ENCODE measurements around the gene STRBP.
"Not testable (repeated sequence)": the region's sequence is repeated elsewhere in the genome, so short reads cannot be mapped to it uniquely, and the experiment has no call there.

STRBP gene

DNA sequence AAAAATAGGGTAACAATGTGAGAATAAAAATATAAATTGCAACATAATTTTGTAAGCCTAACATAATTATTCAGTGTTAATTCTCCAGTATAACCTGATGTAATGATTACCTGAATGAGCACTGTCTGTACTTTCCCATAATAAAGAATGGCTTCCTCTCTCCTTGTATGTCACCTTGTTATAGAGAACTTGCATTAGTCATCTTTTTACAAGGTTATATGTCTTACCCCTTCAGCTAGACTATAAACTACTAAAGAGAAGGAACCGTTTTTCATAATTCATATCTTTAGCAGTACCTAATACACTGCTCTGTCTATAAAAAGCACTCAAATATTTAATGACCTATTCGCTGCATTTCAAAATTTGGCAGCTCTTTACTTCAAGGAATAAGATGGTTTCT is 19.8 kb downstream of the STRBP start:
- no peak for DNase-seq

DNA sequence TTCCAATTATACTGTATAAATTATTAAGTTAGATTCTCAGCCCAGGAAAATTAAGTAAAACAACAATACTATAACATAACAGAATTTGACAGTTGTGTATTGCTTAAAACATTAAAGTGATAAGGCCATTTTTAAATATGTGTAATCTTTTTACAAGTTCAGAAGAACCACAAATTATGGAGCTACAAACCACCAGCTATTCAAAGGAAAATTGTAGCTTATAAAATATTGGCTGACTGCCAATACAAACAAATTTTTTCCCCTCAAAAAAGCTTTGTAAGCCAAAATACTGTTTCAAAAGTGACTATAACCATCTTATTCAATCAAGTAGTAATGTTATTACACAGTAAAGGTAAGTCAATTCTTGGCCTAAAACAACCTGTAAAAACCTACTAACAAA is 21.9 kb downstream of the STRBP start:
- DNase-seq = no peak

DNA sequence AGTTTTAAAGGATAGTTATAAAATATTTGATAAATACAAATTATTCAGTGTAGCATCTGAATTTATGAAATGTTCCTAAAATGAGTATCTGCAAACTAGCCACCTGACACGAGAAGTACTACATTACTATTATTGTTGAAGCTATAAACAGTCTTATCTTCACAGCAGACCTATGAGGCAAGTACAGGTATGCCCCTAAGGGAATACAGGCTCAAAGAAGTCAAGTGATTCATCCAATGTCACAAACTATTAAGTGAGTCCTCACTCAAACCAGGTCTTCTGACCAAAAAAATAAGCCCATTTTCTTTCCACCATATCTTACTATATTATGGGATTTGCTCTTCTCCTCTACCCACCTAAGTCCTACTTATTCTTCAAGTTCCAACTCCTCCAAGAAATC is 28.7 kb downstream of the STRBP start:
- no peak for DNase-seq

DNA sequence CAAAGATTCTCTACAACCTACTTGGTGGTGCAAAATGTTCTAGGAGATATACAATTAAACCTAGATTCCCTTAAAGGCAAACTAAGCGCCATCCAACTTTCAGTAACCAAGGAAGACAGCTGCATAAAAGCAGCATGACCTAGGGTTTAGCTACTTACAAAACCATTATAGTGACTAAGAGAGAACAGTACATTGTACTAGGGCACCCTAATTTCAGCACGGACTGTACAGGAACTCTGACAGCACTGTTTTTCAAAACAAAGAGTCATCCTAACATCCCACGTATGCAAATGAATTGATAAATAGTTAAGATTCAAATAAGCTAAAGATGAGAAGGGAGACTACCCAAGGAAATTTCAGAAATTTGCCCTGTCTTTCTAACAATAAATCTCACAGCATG is 30.0 kb downstream of the STRBP start:
- no peak for DNase-seq

DNA sequence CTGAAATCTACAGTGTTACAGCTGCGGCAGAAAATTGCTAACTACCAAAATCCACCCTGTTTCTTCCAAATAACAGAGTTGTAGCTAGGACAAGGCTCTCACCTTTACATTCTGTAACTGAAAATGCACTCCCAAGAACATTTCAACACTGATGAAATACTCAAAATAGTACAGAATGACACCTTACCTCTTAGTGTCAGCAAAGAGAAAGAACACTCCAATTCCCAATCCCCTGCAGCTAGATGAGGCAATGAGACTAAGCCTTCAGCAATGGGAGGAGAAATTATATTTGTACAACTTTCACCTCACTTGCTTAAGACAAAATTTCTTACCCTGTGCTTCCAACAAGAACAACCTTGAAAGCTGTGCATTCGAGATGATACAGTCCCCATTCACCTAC is 31.2 kb downstream of the STRBP start:
- DNase-seq = no peak

DNA sequence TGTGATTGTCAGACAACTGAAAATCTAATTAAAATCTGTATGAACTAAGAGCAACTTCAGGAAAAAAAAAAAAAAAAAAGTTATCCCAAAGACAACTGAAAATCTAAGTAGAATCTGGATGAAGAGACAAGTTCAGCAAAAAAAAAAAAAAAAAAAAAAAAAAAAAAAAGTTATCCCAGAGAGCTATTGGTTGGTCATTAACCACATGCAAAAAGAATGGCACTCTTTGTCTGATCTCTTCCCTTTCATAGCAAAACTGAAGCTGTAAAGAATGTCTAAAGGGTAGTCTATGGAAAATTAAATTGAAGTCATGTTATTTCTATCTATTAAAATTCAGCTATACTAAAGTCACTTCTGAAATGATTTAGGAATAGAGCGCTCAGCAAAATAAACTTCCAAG is 32.9 kb downstream of the STRBP start:
- DNase-seq = no peak

DNA sequence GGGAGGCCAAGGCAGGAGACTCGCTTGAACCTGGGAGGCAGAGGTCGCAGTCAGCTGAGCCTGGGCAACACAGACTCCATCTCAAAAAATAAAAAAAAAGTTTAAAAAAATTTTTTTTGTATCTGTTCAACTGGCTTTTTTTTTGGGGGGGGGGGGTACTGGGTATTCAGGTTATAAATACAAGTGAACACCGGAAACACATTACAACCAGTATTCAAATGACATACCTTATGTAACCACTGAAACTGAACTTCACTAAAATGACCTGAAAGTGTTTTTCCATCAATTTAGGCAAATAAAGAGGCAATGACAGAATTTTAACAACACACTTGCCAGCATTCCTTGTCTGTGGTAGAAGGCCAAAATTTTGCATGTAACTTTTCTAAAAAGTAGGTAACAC is 33.5 kb downstream of the STRBP start:
- DNase-seq = peak; percentile 1

DNA sequence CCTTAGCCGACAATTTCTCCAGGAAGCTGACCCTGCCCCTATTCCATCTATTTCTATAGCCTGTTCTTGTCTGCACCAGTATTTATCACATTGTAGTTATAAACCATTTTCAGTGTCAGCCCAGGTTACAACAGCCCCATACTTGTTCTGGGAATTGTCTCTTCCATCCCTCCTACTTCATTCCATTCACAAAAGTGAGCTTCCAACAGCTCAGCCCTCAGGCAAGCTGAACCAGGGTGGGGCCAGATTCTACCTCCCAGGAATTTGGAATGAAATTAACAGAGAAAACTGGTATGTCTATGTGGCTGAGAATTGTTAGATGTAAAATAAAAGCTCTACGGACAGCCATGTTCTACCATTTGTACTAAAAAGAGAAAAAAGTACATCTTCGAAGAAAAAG is 36.1 kb downstream of the STRBP start:
- no peak for DNase-seq

DNA sequence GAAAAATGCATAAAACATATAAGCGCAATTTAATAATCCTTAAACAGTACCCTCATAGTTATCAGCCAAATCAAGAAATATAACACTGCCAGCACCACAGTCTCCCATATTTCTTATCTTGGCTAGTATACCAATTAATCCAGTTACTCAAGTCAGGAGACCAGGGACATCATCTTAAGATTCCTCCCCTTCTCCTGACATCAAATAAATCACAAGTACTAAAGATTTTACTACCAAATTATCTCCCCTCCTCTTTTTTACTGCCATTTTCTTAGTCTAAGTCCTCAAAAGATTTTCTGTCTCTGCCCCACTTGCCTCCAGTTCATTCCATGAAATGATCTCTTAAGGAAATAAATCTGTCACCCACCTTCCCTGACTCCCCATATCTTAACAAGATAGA is 37.0 kb downstream of the STRBP start:
- no peak for DNase-seq

DNA sequence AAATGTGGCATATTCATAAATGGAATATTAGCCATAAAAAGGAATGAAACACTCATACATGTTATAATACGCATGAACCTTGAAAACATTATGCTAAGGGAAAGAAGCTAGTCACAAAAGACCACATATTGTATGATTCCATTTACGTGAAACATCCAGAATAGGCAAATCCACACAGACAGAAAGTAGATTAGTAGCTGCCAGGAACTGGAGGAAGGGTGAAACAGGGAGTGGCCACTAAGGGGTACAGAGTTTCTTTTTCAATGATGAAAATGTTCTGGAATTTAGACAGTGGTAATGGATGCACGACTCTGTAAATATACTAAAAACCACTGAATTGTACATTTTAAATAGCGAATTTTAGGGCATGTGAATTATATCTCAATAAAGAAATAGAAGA is 39.4 kb downstream of the STRBP start:
- no peak for DNase-seq

DNA sequence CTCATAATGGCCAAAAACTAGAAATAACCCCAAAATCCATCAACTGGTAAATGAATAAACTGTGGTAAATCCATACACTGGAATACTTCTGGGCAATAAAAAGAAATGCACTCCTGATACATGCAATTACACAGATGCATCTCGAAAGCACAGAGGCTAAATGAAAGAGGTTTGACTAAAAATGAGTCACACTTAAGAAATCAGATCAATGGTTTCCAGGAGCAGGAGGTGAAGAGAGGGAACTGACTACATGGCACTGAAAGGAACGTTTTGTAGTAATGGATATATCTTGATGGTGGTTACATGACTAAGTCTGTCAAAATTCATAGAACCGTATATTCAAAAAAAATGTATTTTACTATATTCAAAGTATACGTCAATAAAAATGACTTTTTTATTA is 42.4 kb downstream of the STRBP start:
- no peak for DNase-seq

DNA sequence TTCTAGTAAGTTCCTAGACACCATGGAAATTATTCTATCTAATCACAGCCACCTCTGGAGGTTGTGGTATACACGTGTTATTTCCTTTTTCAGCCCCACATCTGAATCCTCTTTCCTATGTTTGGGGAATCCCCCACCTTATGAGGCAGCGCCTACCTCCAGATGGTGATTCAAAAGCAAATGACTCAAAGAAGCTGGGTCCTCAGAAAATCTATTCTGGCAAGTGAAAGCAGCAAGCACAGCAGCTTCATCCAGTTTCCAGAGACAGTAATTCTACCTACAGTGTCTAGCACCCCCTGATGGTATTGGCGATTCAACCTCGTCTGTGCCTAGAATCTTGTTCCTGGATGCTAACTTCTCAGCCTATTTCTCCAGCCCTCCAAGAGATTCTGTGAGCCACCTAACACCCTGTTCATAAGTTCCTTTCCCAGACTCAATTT is 43.0 kb downstream of the STRBP start:
- DNase-seq = peak; percentile 57

DNA sequence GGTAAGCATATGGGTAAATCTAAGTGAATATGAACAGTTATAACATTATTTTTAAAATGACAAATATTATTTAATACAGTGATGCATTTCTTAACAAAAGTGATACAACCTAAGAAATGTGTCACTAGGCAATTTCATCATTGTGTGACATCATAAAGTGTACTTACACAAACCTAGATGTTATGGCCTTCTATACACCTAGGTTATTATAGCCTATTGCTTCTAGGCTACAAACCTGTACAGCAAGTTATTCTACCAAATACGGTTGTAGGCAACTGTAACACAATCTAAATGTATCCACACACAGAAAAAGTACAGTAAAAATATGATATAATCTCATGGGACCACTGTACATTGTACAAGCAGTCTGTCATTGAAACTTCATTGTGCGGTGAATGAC is 48.3 kb downstream of the STRBP start:
- DNase-seq = no peak

DNA sequence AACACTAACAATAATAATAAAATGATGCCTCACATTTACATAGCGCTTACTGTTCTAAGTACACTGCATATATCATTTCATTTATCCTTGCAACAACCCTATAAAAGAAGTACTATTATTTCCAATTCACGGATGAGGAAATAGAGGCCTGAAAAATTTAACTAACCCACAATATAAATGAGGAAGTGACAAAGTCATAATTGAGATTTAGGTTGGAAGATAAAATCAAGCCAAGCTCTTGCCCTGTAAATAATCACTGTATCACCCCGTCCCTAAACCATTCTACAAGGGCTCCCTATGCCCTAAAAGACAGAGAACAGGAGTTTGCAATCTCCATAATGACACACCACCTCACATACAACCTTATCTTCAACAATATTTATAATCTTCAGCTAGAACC is 49.6 kb downstream of the STRBP start:
- DNase-seq = no peak

DNA sequence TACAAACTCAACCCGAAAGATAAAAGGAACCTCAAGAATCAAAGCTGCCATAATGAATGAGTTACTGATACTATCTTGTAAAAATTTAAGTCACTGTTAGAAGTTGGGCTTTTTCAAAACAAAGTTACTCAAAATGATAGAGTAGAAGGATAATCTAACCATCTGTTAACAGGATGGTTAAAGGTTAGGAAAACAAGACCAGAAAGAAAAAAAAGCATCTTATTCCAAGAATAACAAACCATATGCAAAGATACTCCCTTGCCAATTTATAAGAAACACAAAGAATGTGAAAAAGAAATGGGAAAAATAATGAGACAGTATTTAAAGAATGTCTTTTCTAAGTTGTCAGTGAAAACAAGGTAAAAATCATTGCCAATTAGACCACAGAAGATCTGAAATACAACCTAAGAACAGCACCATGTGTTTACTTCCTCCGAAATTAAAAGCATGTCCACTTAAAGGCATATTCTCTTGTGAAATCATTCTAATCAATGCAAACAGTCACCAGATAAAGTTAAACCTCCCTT is 51.2 kb downstream of the STRBP start:
- DNase-seq = no peak

DNA sequence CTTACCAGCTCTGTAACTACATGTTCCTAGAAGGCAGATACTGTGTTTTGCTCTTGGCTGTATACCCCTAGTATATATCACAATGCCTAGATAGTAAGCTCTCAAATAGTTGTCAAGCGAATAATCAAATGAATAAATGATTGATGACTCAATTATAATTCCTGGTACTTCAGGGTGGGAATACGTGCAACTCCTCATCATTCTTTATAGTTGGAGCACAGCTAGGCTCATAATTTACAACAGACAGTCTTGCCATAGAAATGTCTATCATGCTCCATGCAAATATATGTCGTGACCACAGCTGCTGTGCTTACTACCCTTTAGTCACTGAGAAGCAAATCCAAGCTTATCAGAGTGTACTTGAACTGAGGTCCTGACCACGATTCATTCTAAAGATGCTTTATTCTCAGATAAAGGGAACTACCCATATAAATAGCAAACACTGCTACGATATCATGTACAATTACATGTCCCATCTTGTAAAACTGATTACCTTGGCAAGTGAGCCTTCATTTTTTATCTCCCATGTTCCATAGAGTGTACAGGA is 52.1 kb downstream of the STRBP start:
- DNase-seq = no peak

DNA sequence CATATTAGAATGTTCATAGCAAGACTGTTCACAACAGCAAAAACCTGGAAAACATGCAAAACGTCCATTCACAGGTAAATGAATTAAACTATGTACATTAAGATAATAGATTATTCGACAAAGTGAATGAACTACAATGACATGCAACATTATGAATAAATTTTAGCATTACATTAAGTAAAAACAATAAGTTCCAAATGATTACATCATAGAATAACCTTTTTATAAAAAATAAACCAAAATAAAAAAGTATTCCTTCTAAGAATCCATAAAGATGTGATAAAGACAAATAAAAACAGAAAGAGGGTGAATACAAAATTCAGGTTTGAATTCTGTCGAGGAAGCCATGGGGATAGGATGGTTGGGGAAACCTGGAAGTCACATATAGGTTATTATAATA is 57.3 kb downstream of the STRBP start:
- DNase-seq = no peak

DNA sequence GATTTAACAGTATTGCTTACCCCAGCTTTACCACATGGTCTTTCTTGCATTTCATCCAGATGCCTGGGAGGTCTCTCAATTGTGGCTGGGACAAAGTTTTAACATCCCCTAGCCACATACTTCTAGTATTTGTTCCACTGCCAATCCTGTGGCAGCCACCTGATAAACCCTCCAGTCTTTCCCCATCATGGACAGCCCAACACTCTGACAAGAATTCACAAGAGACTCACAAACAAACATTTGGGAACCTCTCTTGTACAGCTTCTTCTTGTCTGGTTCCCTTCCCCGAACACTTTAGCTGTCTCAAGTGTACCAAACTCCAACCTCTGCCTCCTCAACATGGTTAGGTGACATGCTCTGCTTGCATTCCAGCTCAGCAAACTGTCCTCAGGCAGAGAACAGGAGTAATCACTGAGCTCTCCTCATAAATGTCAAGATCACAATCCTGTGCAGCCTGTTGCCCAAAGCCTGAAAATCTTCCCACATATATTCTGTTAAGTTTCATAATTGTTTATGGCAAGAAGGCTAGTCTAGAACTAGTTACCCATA is 59.7 kb downstream of the STRBP start:
- DNase-seq = no peak

DNA sequence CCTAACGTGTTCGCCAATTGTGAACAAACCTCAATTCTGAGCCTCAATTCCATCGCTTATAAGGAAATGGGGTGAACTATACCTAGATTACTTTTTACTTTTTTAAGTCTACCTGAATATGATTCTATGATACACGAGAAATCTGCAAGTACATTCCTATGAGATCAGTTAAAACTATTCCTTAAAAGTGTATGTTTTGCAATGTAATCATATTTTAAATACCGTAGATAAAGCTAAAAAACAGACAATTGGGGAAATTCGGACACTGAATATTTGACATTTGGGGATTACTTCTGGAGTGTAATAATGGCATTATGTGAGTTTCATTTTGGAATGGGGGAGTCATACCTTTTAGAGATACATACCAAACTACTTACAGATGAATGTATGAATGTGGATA is 62.3 kb downstream of the STRBP start:
- no peak for DNase-seq

DNA sequence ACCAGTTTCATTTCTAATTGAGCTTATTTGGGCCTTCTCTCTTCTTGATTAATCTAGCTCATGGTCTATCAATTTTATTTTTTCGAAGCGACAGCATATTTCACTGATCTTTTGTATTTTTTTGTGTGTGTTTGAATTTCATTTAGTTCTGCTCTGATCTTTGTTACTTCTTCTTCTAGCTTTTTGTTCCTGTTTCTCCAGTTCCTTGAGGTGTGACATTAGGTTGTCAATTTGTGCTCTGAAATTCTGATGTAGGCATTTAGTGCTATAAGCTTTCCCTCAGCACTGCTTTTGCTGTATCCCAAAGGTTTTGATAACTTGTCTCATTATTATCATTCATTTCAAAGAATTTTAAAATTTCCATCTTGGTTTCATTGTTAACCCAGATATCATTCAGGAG is 67.3 kb downstream of the STRBP start:
- no peak for DNase-seq

DNA sequence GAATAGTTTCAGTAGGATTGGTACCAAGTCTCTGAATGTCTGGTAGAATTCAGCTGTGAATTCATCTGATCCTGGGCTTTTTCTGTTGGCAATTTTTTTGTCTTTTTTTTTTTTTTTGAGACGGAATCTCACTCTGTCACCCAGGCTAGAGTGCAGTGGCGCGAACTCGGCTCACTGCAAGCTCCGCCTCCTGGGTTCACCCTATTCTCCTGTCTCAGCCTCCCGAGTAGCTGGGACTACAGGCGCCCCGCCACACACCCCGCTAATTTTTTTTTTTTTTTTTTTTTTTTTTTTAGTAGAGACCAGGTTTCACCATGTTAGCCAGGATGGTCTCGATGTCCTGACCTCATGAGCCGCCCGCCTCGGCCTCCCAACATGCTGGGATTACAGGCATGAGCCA is 67.9 kb downstream of the STRBP start:
- DNase-seq = not testable (repeated sequence)

DNA sequence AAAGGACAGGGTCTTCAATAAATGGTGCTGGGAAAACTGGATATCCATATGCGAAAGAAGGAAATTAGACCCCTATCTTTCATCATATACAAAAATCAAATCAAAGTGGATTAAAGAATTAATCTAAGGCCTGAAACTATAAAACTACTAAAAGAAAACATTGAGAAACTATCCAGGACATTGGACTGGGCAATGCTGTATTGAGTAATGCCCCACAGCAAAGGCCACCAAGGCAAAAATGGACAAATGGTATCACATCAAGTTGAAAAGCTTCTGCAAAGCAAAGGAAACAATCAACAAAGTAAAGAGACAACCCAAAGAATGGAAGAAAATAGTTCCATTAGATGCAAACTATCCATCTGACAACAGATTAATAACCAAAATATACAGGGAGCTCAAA is 72.3 kb downstream of the STRBP start:
- no peak for DNase-seq

DNA sequence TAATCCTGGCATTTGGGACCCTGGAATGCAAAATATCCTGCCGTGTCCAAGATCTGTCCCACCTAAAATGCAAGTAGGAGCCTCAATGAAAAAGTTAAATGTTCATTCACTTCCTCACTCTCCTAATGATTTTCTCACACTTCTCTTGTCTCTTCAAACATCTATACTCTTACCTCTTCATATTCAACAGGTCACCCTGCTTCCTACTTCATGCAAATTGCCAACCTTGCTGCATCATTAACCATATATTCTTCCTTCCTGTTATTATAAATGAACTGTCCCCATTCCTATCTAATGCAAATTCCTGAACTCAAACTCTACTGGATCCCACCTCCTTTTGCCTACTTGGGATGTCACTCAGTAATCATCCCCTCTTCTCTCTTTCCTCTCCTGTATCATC is 74.4 kb downstream of the STRBP start:
- DNase-seq = no peak

DNA sequence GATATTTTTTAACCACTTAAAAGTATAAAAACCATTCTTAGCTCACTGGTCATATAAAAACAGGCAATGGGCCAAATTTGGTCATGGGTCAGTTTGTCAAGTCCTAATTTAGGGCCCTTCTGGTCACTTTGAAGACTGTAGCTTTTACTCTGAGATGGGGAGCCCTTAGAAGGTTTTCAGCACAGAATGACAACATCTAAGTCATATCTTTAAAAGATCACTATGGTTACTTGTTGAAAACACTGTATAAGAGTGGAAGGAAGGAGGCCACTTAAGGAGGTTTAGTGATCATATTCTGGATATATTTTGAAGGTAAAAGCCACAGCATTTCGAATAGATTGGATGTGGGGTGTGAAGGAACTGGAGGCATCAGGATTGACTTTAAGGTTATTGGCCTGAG is 76.7 kb downstream of the STRBP start:
- DNase-seq = no peak

DNA sequence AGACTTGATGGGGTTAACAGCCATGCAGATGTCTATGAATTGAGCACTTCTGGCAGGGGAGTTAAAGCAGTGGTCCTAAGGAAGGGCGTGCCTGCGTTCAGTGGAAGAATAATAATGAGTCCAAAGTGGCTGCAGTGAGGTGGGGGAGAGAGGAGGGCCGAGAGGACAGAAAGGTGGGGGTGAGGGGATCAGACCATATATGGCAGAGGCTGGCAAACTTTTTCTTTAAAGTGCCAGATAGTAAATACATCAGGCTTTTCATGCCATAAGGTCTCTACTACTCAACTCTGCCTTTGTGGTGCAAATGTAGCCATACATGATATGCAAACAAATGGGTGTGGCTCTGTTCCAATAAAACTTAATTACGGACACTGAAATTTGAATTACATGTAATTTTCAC is 77.1 kb downstream of the STRBP start:
- DNase-seq = no peak

DNA sequence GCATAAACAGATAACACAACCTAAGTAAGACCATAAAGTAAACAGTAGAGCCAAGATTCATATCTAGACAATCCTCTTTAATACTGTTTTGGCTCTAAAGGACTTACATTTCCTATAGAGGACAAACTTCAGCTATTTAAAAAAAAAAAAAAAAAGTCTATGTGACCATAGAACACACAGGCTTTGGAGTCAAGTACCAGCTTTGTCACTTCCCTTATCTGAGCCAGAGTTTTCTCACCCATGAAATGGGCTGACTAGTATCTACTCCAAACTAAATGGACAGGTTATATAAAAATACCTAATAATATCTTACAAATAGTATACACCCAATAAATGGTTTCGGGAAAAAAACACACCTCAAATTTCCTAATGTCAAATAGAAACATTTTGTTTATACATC is 81.3 kb downstream of the STRBP start:
- no peak for DNase-seq
